HCT116 (cell line): Measurements from ENCODE around the gene TAX1BP1. TPM values are rescaled to one million over a fixed set of nuclear protein-coding genes. Genes with fewer than 3 reads are reported as not detected.

Experiments used
- ATAC-seq: fragments of 200-7000 bp; cut with Tn5 transposase; 2 replicates; pipeline ENCODE4 v1.9.1; 2020; ENCODE audit warnings: mild to moderate bottlenecking, moderate library complexity
- BruUV-seq: library from RNA; stranded (reverse); fragments of 400-500 nt; replicated peaks from 2 replicates; lab custom pipeline; 2021; lab: Mats Ljungman, UMichigan
- CTCF ChIA-PET: fragments of 300-600 bp; sonication (Branson Sonifier 250); formaldehyde crosslinking; loops from one replicate; lab custom pipeline; 2021; ENCODE audit warnings: antibody characterized with exemption; lab: Charles Lee
- POLR2A ChIA-PET: fragments of 300-600, 350-600 bp; sonication (Branson Sonifier 250); formaldehyde crosslinking; loops from one replicate; lab custom pipeline; 2021; ENCODE audit warnings: antibody characterized with exemption; lab: Charles Lee
- RAD21 ChIA-PET, 2 experiments: fragments of 300-600 bp; sonication (Branson Sonifier 250); formaldehyde crosslinking; loops; one replicate each; lab custom pipeline; 2023; ENCODE audit warnings: low total read pairs in 2 of 2; ENCODE audit not compliant: uncharacterized antibody in 2 of 2, unreplicated experiment in 2 of 2, low non-redundant PET in 1 of 2; lab: Charles Lee
- DNase-seq: peaks from one replicate; pipeline ENCODE4 v3.0.0-alpha.2; 2010; ENCODE audit warnings: low read depth, low spot score
- H2AFZ ChIP-seq: fragments of 200-600 bp; shearing (Covaris generic), sonication (generic); 2 replicates; pipeline ENCODE4 v1.6.1; 2017; ENCODE audit warnings: low read depth, mixed run types, mixed read lengths, antibody characterized with exemption, low read length; ENCODE audit not compliant: poor library complexity, severe bottlenecking
- H3K27ac ChIP-seq: 2 replicates; pipeline ENCODE4 v1.5.1; 2012; ENCODE audit warnings: low read depth, low read length
- H3K27me3 ChIP-seq: fragments of 200-600 bp; sonication (generic); 2 replicates; pipeline ENCODE4 v1.6.1; 2016; ENCODE audit warnings: mixed run types, low read length, mixed read lengths; ENCODE audit not compliant: insufficient read depth
- H3K36me3 ChIP-seq, 2 experiments: fragments of 200-500 bp in 1 of 2; fragments of 200-600 bp in 1 of 2; sonication (Bioruptor generic) in 1 of 2; sonication (generic) in 1 of 2; 2 replicates each; pipeline versions ENCODE4 v1.5.1 to v1.6.1; 2014 to 2016; ENCODE audit warnings: low read length in 2 of 2, inconsistent platforms in 1 of 2, mixed read lengths in 1 of 2, mixed run types in 1 of 2; ENCODE audit not compliant: insufficient read depth in 2 of 2, control insufficient read depth in 1 of 2
- H3K4me1 ChIP-seq, 2 experiments: fragments of 200-600 bp in 1 of 2; sonication (generic) in 1 of 2; 2 replicates each; pipeline versions ENCODE4 v1.5.1 to v1.6.1; 2012 to 2017; ENCODE audit warnings: low read length in 2 of 2, inconsistent platforms in 1 of 2, mild to moderate bottlenecking in 1 of 2, mixed read lengths in 1 of 2, mixed run types in 1 of 2, moderate library complexity in 1 of 2; ENCODE audit not compliant: insufficient read depth in 2 of 2, control insufficient read depth in 1 of 2
- H3K4me2 ChIP-seq: fragments of 200-600 bp; sonication (generic); 2 replicates; pipeline ENCODE4 v1.6.1; 2017; ENCODE audit warnings: mixed run types, low read length, mixed read lengths
- H3K4me3 ChIP-seq, 2 experiments: fragments of 200-600 bp in 1 of 2; sonication (generic) in 1 of 2; replicated peaks in 1 of 2; 2 replicates each; pipeline ENCODE4 v1.5.1; 2011 to 2016; ENCODE audit warnings: low read length in 2 of 2, control low read depth in 1 of 2, low read depth in 1 of 2, mild to moderate bottlenecking in 1 of 2, mixed read lengths in 1 of 2, mixed run types in 1 of 2
- H3K79me2 ChIP-seq: fragments of 200-600 bp; sonication (generic); 2 replicates; pipeline ENCODE4 v1.6.1; 2017; ENCODE audit warnings: mild to moderate bottlenecking, mixed run types, low read length, moderate library complexity, mixed read lengths; ENCODE audit not compliant: insufficient read depth
- H3K9ac ChIP-seq: fragments of 200-600 bp; sonication (generic); 2 replicates; pipeline ENCODE4 v1.6.1; 2016; ENCODE audit warnings: low read length, mixed read lengths
- H3K9me2 ChIP-seq: fragments of 200-600 bp; sonication (generic), shearing (Covaris generic); 2 replicates; pipeline ENCODE4 v1.6.1; 2017; ENCODE audit warnings: mixed run types, mild to moderate bottlenecking, moderate library complexity; ENCODE audit not compliant: insufficient read depth
- H3K9me3 ChIP-seq, 2 experiments: fragments of 200-500 bp in 1 of 2; fragments of 200-600 bp in 1 of 2; sonication (Bioruptor generic) in 1 of 2; sonication (generic) in 1 of 2; 2 replicates each; pipeline ENCODE4 v1.6.1; 2014 to 2017; ENCODE audit warnings: low read length in 2 of 2, mixed read lengths in 2 of 2, inconsistent platforms in 1 of 2, low read depth in 1 of 2, mild to moderate bottlenecking in 1 of 2, mixed run types in 1 of 2, moderate library complexity in 1 of 2; ENCODE audit not compliant: control insufficient read depth in 1 of 2, insufficient read depth in 1 of 2
- H4K20me1 ChIP-seq: fragments of 200-600 bp; sonication (generic), shearing (Covaris generic); 2 replicates; pipeline ENCODE4 v1.6.1; 2017; ENCODE audit warnings: mixed run types, mild to moderate bottlenecking, moderate library complexity; ENCODE audit not compliant: insufficient read depth
- CBX3 ChIP-seq: IDR thresholded peaks from 2 replicates; pipeline ENCODE4 v1.6.1; 2012; ENCODE audit warnings: low read depth
- CEBPB ChIP-seq: IDR thresholded peaks from 2 replicates; pipeline ENCODE4 v1.6.1; 2012; ENCODE audit warnings: low read depth
- FOSL1 ChIP-seq: IDR thresholded peaks from 2 replicates; pipeline ENCODE4 v1.6.1; 2012; ENCODE audit warnings: low read depth
- POLR2A ChIP-seq: IDR thresholded peaks from 2 replicates; pipeline ENCODE4 v1.7.0; 2011; ENCODE audit warnings: borderline replicate concordance; ENCODE audit not compliant: insufficient read depth, insufficient read length; ENCODE audit errors: extremely low read depth
- POLR2AphosphoS5 ChIP-seq: IDR thresholded peaks from 2 replicates; pipeline ENCODE4 v1.6.1; 2011; ENCODE audit warnings: mild to moderate bottlenecking, low read depth, low read length, moderate library complexity
- RAD21 ChIP-seq: IDR thresholded peaks from 2 replicates; pipeline ENCODE4 v1.6.1; 2012; ENCODE audit warnings: low read depth, mild to moderate bottlenecking
- SIN3A ChIP-seq: IDR thresholded peaks from 2 replicates; pipeline ENCODE4 v1.6.1; 2012; ENCODE audit warnings: low read depth
- SRF ChIP-seq: IDR thresholded peaks from 2 replicates; pipeline ENCODE4 v1.6.1; 2012; ENCODE audit warnings: low read depth
- TCF7L2 ChIP-seq: IDR thresholded peaks from 2 replicates; pipeline ENCODE4 v1.7.0; 2011; ENCODE audit warnings: borderline replicate concordance, inconsistent platforms; ENCODE audit not compliant: insufficient read depth, insufficient read length; ENCODE audit errors: extremely low read depth
- YY1 ChIP-seq: IDR thresholded peaks from 2 replicates; pipeline ENCODE4 v1.6.1; 2011; ENCODE audit warnings: low read length, low read depth, moderate library complexity, mild to moderate bottlenecking; ENCODE audit not compliant: insufficient replicate concordance; ENCODE audit errors: extremely low read depth
- ZFX ChIP-seq: fragments of 450-650 bp; IDR thresholded peaks from 2 replicates; pipeline ENCODE4 v1.6.1; 2017
- intact Hi-C: fragments of 100-400 bp; cut with micrococcal nuclease; formaldehyde crosslinking; loops from 2 replicates; pipeline ENCODE4 v1.10.0; 2022
- total RNA-seq: library from RNA; stranded (reverse); gene quantifications from one replicate; pipeline ENCODE4 v1.2.1, GENCODE V29; 2021; ENCODE audit not compliant: unreplicated experiment
- TF ChIP-seq, protein P1 (sequence below): IDR thresholded peaks from 2 replicates; pipeline ENCODE4 v1.6.1; 2011; ENCODE audit warnings: mild to moderate bottlenecking, low read length, moderate library complexity; ENCODE audit not compliant: insufficient replicate concordance; ENCODE audit errors: extremely low read depth
- TF ChIP-seq, protein P2 (sequence below): IDR thresholded peaks from 2 replicates; pipeline ENCODE4 v1.6.1; 2012; ENCODE audit warnings: low read depth
- TF ChIP-seq, protein P3 (sequence below): IDR thresholded peaks from 2 replicates; pipeline ENCODE4 v1.6.1; 2012
- TF ChIP-seq, protein P4 (sequence below): IDR thresholded peaks from 2 replicates; pipeline ENCODE4 v1.6.1; 2012

The TAX1BP1 gene
- total RNA-seq, 1 experiment from 2014 or later = 68.1 TPM

DNA sequence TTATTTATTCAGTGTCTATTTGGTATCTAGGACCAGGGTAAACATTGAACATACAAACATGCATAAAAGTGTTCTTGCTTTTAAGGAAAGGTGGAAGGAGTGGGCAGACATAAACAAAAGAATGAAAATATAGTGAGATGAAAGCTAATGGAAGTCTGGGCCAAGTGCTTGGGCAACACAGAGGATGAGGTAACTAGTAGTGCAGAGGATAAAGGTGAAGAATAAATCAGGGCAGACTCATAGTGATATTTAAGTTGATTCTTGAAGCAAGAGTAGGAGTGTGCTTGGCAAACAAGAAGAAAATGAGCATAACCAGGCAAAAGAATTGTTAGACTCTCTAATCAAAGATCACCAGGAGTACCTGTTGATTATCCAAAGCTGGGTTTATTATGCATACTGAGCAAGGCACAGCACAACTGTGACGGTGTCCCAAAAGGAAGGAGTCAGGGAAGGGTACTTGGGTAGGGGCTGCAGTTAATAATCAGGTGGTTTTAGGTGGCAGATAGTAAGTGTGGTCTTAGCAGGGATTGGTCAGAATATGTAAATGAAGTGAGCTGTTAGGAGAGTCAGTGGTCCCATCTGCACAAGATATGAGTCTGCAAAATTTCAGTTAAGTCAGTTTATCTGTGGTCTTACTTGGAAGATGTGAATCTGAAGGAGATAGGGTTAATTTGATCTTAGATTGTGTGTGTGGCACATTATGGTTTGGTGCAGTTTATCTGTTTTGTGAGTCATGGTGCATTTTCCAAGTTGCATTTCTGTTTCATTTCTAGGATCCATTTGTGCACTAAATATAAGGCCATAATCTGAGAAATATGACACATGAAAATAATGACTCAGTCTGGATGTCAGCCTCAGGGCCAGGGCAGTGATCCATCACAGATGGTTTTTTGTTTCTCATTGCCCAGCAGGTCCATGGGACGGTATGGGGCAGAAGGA is 30.6 kb upstream of the TAX1BP1 start:
- Histone ChIP-seq H3K9ac (no peak overlapping the region), H3K4me3 (no peak overlapping the region), H3K27me3 (no peaks in the 10 kb centered on the region), H3K27ac (no peak overlapping the region), H3K9me2 (no peaks in the 10 kb centered on the region), H3K4me2 (no peak overlapping the region), H2AFZ (no peak overlapping the region), H3K4me1 (peaks cover 0 to 6% of the 10 kb centered on the region in 2 experiments; a peak in 1 of 4 replicates), H4K20me1 (no peaks in the 10 kb centered on the region), H3K36me3 (no peaks in the 10 kb centered on the region), H3K9me3 (no peaks in the 10 kb centered on the region), H3K79me2 (no peaks in the 10 kb centered on the region)
- intact Hi-C loops = no loop called here
- no TSS peak for BruUV-seq
- TF ChIP-seq, protein P1, sequence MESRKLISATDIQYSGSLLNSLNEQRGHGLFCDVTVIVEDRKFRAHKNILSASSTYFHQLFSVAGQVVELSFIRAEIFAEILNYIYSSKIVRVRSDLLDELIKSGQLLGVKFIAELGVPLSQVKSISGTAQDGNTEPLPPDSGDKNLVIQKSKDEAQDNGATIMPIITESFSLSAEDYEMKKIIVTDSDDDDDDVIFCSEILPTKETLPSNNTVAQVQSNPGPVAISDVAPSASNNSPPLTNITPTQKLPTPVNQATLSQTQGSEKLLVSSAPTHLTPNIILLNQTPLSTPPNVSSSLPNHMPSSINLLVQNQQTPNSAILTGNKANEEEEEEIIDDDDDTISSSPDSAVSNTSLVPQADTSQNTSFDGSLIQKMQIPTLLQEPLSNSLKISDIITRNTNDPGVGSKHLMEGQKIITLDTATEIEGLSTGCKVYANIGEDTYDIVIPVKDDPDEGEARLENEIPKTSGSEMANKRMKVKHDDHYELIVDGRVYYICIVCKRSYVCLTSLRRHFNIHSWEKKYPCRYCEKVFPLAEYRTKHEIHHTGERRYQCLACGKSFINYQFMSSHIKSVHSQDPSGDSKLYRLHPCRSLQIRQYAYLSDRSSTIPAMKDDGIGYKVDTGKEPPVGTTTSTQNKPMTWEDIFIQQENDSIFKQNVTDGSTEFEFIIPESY = no peak
- no peak for TF ChIP-seq POLR2AphosphoS5
- no peak for TF ChIP-seq SRF
- no peak for TF ChIP-seq SIN3A
- TF ChIP-seq CBX3 = no peak
- TF ChIP-seq, protein P2, sequence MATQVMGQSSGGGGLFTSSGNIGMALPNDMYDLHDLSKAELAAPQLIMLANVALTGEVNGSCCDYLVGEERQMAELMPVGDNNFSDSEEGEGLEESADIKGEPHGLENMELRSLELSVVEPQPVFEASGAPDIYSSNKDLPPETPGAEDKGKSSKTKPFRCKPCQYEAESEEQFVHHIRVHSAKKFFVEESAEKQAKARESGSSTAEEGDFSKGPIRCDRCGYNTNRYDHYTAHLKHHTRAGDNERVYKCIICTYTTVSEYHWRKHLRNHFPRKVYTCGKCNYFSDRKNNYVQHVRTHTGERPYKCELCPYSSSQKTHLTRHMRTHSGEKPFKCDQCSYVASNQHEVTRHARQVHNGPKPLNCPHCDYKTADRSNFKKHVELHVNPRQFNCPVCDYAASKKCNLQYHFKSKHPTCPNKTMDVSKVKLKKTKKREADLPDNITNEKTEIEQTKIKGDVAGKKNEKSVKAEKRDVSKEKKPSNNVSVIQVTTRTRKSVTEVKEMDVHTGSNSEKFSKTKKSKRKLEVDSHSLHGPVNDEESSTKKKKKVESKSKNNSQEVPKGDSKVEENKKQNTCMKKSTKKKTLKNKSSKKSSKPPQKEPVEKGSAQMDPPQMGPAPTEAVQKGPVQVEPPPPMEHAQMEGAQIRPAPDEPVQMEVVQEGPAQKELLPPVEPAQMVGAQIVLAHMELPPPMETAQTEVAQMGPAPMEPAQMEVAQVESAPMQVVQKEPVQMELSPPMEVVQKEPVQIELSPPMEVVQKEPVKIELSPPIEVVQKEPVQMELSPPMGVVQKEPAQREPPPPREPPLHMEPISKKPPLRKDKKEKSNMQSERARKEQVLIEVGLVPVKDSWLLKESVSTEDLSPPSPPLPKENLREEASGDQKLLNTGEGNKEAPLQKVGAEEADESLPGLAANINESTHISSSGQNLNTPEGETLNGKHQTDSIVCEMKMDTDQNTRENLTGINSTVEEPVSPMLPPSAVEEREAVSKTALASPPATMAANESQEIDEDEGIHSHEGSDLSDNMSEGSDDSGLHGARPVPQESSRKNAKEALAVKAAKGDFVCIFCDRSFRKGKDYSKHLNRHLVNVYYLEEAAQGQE = no peak
- TF ChIP-seq POLR2A = no peak
- TF ChIP-seq YY1 = no peak
- TF ChIP-seq, protein P3, sequence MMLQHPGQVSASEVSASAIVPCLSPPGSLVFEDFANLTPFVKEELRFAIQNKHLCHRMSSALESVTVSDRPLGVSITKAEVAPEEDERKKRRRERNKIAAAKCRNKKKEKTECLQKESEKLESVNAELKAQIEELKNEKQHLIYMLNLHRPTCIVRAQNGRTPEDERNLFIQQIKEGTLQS = no peak
- TF ChIP-seq RAD21 = no peak
- no peak for TF ChIP-seq ZFX
- TF ChIP-seq FOSL1 = no peak
- TF ChIP-seq, protein P4, sequence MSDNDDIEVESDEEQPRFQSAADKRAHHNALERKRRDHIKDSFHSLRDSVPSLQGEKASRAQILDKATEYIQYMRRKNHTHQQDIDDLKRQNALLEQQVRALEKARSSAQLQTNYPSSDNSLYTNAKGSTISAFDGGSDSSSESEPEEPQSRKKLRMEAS = no peak
- no peak for TF ChIP-seq TCF7L2
- TF ChIP-seq CEBPB = no peak
- DNase-seq = no peak
- no peak for ATAC-seq
- ChIA-PET CTCF (no interaction called here), RAD21 (no interaction called here), POLR2A (no interaction called here)
